GM19463 (cell line): ENCODE results near the gene HCFC2.

ENCODE experiments used
- ATAC-seq: cut with Tn5 transposase; IDR thresholded peaks from one replicate; pipeline ENCODE4 v1.9.1; 2021; ENCODE audit warnings: mild to moderate bottlenecking, moderate library complexity; ENCODE audit not compliant: unreplicated experiment

The HCFC2 gene

DNA sequence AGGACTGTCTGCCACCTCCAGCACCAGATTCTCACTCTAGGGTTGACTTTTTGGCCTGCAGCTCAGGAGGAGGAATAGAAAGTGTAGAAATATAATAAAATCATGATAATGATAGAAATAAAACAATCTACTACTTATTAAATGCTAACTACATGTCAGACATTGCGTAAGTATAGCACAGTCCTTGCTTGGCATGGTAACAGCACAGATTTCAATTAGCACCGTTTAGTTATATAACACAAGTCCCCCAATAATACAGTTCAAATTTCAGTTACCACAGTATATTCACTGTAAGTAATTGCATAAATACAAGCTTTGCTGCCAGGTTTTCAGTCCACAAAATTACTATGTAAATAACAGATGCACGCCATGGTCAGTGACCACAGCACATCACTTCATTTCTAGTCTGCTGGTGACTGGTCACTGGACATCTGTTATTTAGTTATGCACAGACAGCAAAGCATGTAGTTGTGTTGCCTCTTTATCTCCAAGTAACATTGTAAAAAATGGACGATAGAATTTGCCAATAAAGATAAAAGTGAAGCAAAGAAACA, 7.8 kb upstream of the HCFC2 start:
- no peak for ATAC-seq

DNA sequence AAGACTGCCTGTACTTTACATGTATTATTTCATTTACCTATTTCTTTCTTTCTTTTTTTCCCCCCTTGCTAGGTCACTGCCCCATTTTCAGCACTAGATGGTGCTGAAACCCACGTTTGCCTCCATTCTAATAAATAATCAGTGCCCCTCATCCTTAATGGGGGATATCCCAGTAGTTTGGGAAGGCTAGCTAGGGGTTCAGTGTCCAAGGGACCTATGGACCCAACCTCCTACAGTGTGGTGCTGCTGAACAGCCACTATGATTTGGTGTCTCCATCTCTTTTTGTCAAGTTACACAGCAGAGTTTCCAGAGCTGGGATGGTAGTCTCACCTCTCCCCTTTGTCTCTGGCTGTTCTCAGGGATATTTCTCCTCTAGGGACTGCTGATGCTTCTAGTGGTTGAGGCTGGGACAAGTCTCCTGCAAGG, 6.5 kb upstream of the HCFC2 start:
- ATAC-seq = no peak

DNA sequence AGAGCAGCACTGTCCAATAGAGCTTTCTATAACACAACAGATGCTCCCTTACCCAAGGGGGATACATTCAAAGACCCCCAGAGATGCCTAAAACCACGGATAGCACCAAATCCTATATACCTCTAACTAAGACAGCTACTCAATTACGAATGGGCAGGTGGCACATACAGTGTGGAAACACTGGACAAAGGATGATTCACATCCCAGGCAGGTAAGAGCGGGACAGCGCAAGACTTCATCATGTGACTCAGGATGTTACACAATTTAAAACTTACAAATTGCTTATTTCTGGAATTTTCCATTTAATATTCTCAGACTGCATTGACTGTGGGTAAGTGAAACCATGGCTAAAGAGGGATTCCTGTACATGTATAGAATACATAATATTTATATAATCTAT, 5.5 kb upstream of the HCFC2 start:
- no peak for ATAC-seq

DNA sequence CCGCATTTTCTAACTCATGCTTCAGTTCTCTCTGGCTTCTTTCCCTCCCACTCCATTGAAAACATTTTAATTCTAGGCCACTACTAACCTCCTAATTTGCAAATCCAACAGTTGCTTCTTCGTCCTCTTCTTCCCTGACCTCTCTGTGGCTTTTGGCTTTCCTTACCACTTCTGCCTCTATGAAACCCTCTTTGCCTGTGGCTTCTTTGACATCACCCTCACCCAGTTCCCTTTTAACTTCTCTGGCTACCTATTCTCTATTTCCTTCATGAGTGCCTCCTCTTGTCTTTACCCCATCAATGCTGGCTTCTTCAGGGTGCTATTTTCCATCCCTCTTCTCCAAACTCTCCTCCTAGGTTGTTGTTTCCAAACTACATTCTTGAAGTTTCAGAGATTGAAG, 4.4 kb upstream of the HCFC2 start:
- no peak for ATAC-seq

DNA sequence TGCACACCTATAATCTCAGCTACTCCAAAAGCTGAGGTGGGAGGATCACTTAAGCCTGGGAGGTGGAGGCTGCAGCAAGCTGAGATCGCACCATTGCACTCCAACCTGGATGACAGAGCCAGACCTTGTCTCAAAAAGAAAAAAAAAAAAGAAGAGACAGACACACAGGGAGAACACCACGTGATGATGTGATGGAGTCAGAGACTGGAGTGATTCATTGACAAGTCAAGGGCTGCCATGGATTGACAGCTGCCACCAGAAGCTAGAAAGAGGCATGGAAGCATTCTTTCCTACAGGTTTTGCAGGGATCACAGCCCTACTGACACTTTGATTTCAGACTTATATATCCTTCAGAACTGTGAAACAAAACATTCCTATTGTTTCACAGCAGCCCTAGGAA, 3.5 kb upstream of the HCFC2 start:
- ATAC-seq = no peak

DNA sequence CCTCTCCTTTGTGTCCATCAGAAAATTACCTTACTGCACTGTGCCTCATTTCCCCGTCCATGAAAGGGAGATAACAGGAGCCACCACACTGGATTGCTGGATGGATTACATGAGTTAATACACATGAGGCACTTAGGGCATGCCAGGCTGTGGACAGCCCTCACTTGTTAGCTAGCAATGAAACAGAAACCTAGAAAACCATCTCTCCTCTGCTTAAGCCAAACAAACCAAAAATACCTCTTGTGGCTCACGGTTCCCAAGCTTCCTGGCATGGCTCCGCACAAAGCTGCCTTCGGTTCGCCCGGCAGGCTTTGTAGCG, 660 bp upstream of the HCFC2 start:
- peak; percentile 30 for ATAC-seq

DNA sequence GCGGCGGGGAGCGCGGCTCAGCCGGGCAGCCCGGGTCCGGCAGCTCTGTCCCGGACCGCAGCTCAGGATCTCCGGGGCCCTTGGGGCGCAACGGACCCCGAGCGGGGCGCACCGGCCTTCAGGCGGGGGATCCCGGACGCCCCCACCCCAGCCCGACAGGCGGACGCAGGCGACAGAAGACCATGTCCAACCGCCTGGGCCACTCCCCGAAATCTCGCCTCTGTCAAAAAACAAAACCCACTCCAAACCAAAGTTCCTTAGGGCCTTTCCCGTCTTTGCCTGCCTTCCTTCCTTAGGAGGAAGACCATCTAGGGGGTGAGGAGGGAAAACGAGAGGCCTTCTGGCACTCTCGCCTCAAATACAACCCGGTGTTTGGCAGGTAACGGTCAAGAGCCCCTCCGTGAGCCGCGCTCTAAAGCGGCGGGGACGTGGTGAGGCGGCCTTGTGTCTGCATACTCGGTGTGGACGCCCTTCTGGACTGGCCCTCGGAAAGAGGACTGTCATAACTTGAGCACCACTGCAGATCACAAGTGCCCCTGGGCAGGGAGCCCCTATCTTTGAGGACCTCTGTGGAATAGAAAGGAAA, 604 bp downstream of the HCFC2 start:
- ATAC-seq = no peak

DNA sequence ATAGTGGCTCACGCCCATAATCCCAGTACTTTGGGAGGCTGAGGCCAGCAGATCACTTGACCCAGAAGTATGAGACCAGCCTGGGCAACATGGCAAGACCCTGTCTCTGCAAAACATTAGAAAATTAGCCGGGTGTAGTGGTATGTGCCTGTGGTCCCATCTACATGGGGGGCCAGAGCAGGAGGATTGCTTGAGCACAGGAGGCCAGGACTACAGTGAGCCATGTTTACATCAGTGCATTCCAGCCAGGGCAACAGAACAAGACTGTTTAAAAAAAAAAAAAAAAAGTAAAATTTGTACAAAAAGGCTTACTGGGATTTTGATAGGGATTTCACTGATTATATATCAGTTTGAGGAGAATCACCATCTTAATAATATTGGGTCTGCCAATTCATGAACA, 7.8 kb downstream of the HCFC2 start:
- ATAC-seq = no peak

DNA sequence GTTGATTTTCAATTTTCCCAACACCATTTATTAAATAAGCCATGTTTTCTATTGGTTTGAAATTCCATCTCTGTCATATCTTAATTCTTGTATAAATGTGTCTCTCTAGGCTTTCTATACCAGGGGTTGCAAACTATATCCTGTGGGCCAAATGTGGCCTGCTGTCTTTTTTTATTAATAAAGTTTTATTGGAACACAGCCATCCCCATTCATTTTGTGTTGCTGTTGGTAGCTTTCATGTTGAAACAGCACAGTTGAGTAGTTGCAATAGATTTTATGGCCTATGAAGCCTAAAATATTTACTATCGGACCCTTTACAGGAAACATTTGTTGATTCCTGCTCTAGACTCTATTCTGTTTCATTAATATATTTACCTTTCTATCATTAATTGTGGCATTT, 9.4 kb downstream of the HCFC2 start:
- ATAC-seq = no peak

DNA sequence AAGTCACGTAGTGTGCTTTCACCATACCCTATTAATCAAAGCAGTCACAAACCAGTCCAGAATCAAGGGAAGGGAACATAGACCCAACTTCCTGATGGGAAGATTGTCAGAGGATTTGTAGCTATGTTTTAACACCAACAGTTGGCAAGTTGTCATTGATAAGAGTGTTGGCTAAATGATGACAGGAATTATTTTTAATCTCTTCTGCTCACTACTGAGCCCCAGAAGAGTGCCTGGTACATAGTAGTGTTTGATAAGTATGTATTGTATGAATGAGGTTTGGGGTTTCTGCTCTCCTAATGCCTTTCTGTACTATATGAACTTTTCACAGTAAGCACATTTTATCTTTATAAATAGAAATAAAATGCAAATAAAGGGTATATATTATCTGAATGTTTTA, 14.7 kb downstream of the HCFC2 start:
- no peak for ATAC-seq

DNA sequence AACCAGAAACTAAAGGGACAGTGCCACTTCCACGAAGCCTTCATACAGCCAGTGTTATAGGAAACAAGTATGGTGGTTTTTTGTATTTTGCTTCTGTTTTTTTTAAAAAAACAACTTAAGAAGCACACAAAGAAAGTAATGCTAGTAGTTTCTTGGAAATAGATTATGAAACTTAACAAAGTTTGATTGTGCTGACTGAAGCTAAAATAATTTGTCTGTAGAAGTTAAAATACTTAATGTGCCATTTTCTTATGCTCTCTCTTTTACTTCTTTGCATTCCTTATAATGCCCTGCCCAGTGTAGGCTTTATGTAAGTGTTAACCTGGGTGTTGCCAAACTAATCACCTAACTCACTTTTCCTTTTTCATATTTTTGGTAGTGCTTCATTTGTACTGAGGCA, 16.4 kb downstream of the HCFC2 start:
- no peak for ATAC-seq

DNA sequence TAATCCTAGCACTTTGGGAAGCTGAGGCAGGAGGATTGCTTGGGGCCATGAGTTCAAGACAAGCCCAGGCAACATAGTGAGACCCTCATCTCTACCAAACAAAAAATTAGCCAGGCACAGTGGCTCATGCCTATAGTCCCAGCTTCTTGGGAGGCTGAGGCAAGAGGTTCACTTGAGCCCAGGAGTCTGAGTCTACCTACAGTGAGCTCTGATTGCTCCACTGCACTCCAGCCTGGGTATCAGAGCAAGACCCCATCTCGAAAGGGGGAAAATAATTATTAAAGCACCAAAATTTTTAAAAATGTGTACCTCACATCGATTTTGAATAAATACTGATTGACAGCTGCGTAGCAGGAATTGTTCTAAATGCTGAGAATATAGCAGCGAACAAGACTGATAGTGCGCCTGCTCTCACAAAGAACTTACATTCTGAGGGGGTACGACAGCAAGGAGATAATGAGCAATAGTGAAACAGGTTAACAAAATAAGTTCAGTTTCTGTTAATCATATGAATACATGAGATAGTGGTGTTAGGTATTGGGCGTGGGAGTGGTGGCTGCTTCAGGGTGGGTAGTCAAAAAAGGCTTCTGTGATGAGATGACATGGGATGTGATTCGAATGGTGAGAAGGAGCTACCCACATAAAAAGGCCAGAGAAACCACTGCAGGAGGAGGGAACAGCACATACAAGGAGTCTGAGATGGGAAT, 19.6 kb downstream of the HCFC2 start:
- ATAC-seq = peak; percentile 85

DNA sequence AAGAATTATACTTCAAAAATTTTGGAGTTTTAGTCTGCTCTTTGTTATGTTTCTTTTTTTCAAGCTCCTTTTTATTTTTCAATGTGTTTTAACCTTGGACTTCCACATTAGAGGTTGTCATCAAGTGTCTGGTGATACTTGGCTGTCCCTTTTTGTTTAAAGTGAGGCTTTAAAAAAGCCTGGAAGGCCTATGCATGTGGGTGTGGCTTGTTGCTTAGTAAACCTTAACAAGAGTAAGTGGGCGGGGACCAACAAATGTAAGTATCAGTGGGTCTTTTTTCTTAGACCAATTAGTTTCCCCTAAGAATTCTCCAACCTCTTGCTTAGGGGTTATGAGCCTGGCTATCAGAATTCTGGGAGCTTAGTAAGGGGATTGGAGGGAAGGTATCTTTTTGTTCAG, 26.4 kb downstream of the HCFC2 start:
- no peak for ATAC-seq

DNA sequence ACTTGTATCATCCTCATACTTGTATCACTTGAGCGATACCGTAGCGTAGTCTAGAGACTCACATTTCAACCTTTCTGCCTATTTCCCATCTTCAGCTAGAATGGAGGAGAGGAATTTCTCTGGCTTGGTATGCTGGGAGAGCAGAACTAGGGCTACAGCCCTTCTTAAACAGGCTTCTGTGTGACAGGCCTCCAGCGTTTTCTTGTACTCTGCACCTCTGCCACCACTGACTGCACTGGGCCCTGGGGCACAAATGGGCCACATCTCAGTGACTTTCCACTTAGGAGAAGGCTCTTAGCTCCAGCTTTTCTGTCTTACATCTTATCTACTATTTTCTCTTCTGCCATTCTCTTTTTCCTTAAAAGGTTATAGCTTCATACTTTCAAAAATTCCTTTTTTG, 26.8 kb downstream of the HCFC2 start:
- no peak for ATAC-seq

DNA sequence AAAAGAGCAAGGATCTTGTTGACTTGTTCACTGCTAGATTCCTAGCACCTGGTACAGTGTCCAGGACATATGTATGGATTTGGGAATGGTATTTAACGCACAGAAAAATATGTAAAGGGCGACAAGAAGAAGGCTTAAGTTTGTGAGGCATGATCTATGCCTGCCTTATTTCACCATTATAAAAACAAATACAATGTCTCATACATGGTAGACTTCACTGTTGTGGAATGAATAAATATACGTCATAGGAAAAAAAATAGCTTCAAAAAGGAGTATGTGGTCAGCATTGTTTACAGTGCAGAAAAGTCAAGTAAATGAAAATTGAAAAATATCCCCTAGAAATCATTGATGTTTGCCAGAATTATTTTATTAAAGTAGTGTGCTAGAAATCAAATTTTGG, 30.0 kb downstream of the HCFC2 start:
- ATAC-seq = no peak

DNA sequence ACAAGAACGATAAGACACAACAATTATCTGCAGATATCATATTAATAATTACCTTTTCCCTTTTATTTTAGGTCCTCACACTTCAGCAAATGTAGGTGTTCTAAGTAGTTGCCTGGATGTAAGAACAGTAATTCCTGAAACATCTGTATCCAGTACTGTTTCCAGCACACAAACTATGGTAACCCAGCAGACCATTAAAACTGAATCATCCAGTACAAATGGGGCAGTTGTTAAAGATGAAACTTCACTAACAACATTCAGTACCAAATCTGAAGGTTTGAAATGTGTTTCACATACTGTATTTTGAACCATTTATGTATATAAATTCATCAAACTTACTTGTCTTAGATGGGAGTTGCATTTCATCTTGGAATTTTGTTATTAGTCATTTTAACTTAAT, 31.0 kb downstream of the HCFC2 start:
- ATAC-seq = no peak

DNA sequence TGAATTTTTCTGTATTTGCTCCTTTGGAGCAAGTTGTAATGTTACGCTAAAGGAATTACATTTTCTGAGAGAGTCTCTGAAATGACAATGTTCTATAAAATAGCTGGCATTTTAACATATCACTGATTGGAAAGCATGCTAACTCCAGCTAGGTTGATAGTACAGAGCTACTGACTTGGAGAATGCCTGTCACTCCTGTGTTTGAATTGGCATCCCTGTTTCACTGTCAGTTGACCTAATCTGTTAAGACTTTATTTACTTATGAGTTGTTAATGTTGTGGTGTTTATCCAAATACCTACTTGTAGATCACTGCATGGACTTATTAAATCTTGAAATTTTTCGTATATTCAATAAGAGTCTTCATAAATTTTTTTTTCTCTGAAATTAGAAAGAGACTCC, 33.6 kb downstream of the HCFC2 start:
- no peak for ATAC-seq

DNA sequence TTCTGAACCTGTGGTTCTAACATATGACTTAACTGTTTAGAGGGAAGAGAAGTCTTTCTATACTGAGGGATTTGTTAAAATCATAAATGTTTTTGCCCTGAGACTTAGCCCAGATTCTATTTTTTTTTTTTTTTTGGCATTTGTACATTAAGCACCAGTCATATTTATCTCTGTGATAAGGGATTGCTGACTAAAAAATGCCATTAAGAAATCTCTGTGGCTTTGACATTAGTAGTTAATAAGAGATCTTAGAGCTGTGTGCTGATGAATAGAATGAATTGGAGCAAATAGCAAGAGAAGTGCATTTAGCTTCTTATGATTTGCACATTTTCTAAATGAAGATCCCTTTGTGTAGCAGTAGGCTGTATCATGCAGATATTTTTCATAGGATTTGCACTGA, 41.1 kb downstream of the HCFC2 start:
- ATAC-seq = no peak

DNA sequence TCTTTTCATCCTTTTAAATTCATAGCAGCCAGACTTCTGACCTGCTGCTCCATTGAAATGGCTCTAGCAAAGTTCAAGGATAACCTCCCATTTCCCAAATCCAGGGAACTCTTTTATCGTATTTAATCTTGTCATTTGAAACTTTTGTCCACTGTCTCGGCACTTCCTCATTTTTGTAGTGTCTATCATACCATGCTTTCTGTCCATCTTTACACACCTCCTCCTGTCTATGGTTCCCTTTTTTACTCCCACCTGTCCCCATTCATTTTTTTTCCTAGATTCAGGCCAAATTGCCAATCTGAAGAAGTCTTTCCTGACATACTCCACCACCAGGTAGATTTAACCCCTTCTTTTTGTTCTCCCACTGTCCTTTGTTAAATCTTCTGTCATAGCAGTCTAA, 42.6 kb downstream of the HCFC2 start:
- no peak for ATAC-seq

DNA sequence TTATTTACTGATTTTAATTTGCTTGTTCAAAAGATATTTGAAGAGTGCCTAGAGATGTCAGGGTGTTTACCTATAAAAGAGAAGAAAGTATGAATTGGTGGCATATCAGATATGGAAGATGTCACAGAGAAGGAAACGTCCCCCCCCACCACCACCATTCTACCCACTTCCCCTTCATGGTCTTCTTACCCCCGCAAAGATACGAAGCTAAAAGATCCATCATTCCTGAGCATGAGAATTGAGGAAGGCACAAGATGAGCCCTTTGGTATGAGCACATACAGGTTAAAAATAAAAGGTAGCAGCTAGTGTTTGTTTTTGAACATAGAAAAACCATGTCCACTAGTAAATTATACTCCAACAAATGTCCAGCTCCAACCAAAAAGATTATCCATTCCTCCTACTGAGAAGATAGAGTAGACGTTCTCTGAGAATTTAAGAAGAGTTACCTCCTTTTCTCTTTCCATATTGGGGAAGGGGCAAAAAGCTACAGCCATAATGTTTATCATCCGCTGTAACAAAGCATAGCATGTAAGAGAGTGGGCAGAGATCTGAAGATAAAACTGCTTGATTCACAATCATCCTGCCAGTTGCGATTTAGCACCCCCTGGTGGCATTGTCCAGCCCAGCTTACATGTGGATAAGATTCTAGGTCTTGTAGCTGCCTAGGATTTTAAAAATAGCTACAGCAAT, 44.6 kb downstream of the HCFC2 start:
- ATAC-seq = no peak

DNA sequence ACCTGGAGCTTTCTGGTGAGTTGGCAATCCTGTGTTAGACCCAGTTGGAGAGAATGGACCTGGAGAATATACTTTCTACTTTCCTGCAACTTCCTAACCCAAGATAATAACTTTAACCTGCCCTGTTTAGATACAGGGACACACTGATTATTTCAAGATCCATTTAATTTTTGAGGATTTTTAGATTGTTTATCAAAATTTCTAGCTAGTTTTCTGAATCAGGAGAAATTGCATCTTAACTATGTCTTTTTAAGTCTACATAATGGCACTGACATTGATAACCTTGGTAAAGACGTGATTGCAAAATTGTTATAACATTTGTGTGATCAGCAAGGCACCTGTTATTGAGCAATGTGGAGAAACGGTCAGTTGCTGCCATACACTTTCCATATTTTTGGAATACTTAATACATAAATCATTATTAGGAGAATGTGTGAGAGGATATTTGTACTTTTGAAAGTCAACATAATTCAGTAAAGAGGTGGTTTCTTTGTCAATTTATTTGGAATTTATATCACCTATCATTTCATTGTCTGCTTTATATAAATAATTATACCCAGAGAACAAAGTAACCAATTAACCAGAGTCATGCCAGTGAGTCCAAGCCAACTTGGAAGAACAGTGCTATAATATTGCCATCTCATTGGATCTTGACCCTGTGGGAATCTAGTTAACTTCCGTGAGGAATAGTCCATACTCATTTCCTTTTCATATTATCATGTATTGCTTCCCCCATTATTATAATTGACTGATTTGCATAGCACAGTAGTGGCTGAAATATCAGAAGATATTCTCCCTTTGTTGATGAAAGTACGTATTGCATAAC, 45.3 kb downstream of the HCFC2 start:
- no peak for ATAC-seq
